Stimulated activated naive CD8-positive, alpha-beta T cell treated with anti-CD3 and anti-CD28 coated beads, Interleukin-15, amount 100 ng/mL, for 72 hours (primary cell): ENCODE measurements around the gene TCF19.

Source experiments
- ATAC-seq: fragments of 150-1000 bp; cut with Tn5 transposase; 2 replicates; pipeline ENCODE4 v1.10.0; 2021; ENCODE audit warnings: mild to moderate bottlenecking, moderate library complexity
- DNase-seq, 2 donors: peaks; one replicate each; pipeline ENCODE4 v3.0.0; 2021 to 2022
- H3K27ac Mint-ChIP-seq, 2 donors: one replicate each; pipeline ENCODE4 v1.8.0; 2022; ENCODE audit warnings: mild to moderate bottlenecking in 2 of 2, mixed read lengths in 2 of 2, moderate library complexity in 2 of 2
- H3K27me3 Mint-ChIP-seq: one replicate; pipeline ENCODE4 v1.8.0; 2022; ENCODE audit warnings: mixed read lengths
- H3K4me1 Mint-ChIP-seq: one replicate; pipeline ENCODE4 v1.8.0; 2022; ENCODE audit warnings: mild to moderate bottlenecking, mixed read lengths
- H3K4me3 Mint-ChIP-seq, 2 donors: one replicate each; pipeline ENCODE4 v1.8.0; 2022; ENCODE audit warnings: mild to moderate bottlenecking in 2 of 2, mixed read lengths in 2 of 2, moderate library complexity in 1 of 2
- H3K9me3 Mint-ChIP-seq, 2 donors: one replicate each; pipeline ENCODE4 v1.8.0; 2022; ENCODE audit warnings: mixed read lengths in 2 of 2

Gene TCF19

DNA sequence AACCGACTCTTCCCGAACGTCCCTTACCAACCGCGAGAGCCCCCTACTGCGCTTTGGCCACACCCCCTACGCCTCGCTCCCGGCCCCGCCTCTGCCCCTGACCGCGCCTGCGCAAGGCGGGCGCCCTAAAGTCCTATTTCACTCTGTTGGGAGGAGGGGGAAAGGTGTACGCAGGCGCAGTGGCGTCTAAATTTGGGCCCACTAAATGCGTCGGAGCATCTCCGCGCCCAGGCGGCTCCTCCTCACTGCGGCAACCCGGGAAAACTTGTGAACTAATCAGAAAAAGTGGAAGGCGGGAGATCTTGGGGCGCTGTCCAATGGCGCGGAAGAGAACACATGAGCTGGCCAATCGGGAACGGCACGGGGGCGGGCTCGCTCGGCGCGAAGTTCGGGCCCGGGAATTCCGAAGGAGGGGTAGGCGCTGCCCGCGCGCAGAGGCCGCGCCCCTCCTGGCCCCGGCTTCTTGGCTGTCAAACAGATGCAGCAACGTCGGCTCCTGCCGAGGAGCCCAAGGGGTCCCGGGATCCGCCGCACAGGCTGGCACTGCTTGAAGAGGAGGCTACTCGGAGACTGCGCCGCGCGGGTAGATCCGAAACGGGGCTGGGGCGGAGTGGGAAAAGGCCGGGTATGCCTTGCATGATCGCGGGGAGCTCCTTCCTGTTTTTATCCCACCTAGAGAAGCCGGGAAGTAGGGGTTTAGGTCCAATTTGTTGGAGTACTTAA lies at the start of gene TCF19:
Gene TCF19 (plus strand): TSS at position 450 of the 723 bp plus-strand sequence. CDS start 881 bp downstream, outside the sequence.
- peak; percentile 98 to 99 for DNase-seq
- no peaks in the 10 kb centered on the region for H3K27me3 Mint-ChIP-seq
- H3K4me1 Mint-ChIP-seq = peaks cover 68% of the 10 kb centered on the region
- peak within 1 kb of the TSS; percentile 89 to 98 for H3K27ac Mint-ChIP-seq
- H3K9me3 Mint-ChIP-seq = no peaks in the 10 kb centered on the region
- peak; percentile 93 for ATAC-seq
- H3K4me3 Mint-ChIP-seq = peak within 1 kb of the TSS; percentile 94 to 100

DNA sequence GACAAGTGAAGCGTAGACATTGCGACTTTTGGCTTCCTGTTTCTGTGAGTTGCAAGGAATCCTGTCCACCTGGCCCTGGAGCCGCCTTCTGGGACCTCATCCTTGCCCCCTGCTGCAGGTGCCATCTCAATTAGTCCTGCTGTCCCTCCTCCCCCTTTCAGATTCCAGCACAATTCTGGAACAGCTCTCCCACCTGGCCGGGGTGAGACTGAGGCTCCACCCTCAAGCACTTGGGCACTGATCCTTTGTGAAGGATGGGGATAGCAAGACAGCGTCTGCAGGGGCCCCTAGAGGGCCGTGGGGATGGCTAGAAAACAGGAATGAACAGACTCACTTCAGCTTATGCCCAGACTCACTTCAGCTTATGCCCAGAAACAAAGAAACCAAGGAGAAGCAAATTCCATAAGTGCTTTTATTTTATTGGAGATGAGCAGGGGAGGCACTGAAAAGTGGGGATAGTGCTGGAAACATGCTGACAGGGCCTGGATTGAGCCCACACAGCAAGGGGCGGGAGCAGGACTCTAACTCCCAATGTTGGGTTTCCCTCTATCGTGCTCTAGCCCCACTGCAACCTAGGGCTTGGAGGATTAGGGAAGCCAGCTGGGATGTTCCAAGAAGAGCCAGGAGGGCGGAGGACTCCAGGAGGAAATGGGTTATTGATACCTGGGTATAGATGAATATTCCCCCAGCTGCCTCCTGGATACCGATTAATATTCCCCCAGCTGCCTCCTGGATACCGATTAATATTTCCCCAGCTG lies 47.4 kb upstream of the TCF19 start:
- peaks cover 17% of the 10 kb centered on the region for H3K27me3 Mint-ChIP-seq
- no peaks in the 10 kb centered on the region for H3K9me3 Mint-ChIP-seq
- DNase-seq = no peak
- no peak for ATAC-seq
- H3K4me3 Mint-ChIP-seq = no peak overlapping the region
- no peak overlapping the region for H3K27ac Mint-ChIP-seq
- H3K4me1 Mint-ChIP-seq = no peaks in the 10 kb centered on the region

- no peaks in the 10 kb centered on the region for H3K4me1 Mint-ChIP-seq
- DNase-seq = no peak
- H3K9me3 Mint-ChIP-seq = no peaks in the 10 kb centered on the region
- no peak overlapping the region for H3K4me3 Mint-ChIP-seq
- H3K27ac Mint-ChIP-seq = no peak overlapping the region
- no peak for ATAC-seq
- peaks cover 19% of the 10 kb centered on the region for H3K27me3 Mint-ChIP-seq
Observed at GRCh38 chr6:31111712-31112111, 46.7 kb upstream of the TCF19 start.

- no peaks in the 10 kb centered on the region for H3K9me3 Mint-ChIP-seq
- H3K27ac Mint-ChIP-seq = no peak within 1 kb of the TSS
- H3K27me3 Mint-ChIP-seq = peaks cover 19% of the 10 kb centered on the region
- ATAC-seq = no peak
- H3K4me3 Mint-ChIP-seq = no peak within 1 kb of the TSS
- DNase-seq = no peak
- no peaks in the 10 kb centered on the region for H3K4me1 Mint-ChIP-seq
Observed at GRCh38 chr6:31112478-31112877, 45.9 kb upstream of the TCF19 start, which contains the start of gene C6orf15. C6orf15 (minus strand) TSS chr6:31112575; CDS start chr6:31112555, 20 bp downstream.

- no peak for DNase-seq
- ATAC-seq = no peak
- Mint-ChIP-seq H3K4me1 (no peaks in the 10 kb centered on the region), H3K4me3 (no peak overlapping the region), H3K9me3 (no peaks in the 10 kb centered on the region), H3K27ac (no peak overlapping the region), H3K27me3 (peaks cover 19% of the 10 kb centered on the region)
Observed at GRCh38 chr6:31113861-31114540, 44.4 kb upstream of the TCF19 start.

DNA sequence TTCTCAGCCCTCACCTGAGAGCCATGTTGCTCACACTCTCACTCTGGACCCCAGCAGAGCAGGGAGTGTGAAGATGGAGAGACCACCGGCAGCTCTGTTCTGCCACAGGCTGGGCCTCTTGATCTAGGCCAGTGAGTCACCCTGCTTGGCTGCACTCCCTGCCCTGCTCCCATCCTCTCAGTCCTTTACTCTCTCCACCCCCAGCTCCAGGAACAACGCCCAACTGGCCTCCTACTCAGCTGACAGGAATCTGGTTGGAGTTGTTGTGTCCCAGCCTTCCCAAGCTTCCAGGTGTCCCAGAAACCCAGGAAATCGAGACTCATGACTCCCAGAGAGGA lies 43.9 kb upstream of the TCF19 start, which contains the start of gene PSORS1C1:
Gene PSORS1C1 (plus strand): TSS at position 260 of the 338 bp plus-strand sequence. CDS start 14,833 bp downstream, outside the sequence.
- Mint-ChIP-seq H3K27me3 (peaks cover 15% of the 10 kb centered on the region), H3K4me1 (no peaks in the 10 kb centered on the region), H3K4me3 (no peak within 1 kb of the TSS), H3K27ac (peak within 1 kb of the TSS in 1 of 2 donors; percentile 59), H3K9me3 (no peaks in the 10 kb centered on the region)
- no peak for DNase-seq
- ATAC-seq = no peak

- DNase-seq = no peak
- Mint-ChIP-seq H3K9me3 (no peaks in the 10 kb centered on the region), H3K27ac (peak overlapping the region in 1 of 2 donors; percentile 59), H3K4me3 (no peak overlapping the region), H3K4me1 (no peaks in the 10 kb centered on the region), H3K27me3 (peaks cover 8% of the 10 kb centered on the region)
- ATAC-seq = no peak
Observed at GRCh38 chr6:31114970-31115849, 43.2 kb upstream of the TCF19 start.

DNA sequence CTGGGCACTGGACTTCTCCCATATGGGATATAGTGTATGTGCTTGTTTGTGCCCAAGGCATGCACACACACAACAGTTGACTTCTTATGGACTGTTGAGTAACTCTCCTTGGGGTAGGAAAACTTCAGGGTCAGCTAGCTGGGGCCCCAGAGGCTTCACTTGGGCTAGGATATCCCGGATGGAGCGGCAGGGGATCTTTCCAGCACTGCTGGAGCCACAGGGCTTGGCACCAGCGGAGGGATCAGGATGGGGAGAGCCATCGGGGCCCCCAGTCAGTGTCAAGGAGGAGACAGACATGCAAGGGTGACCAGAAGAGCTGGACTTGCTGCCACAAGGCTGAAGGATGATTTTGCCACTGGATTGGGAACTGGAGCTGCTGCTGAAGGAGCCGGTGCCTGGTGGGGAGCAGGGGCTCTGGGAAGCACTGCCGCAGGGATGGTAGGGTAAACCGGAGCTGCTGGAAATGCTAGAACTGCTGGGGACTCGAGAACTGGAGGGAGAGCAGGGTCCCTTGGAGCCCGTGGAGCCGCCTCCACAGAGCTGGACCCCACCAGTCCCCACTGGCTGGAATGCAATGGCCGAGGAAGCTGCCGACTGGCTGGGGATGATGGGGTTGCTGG lies 42.3 kb upstream of the TCF19 start:
- no peak for ATAC-seq
- no peaks in the 10 kb centered on the region for H3K4me1 Mint-ChIP-seq

GRCh38 chr6:31116661-31117385 lies 41.6 kb upstream of the TCF19 start:
- no peak for ATAC-seq

More for the DNA sequence above, 42.3 kb upstream of the TCF19 start:
- H3K4me3 Mint-ChIP-seq = no peak overlapping the region
- H3K9me3 Mint-ChIP-seq = no peaks in the 10 kb centered on the region
- peaks cover 7% of the 10 kb centered on the region for H3K27me3 Mint-ChIP-seq
- no peak for DNase-seq
- peak overlapping the region in 1 of 2 donors; percentile 19 for H3K27ac Mint-ChIP-seq

DNA sequence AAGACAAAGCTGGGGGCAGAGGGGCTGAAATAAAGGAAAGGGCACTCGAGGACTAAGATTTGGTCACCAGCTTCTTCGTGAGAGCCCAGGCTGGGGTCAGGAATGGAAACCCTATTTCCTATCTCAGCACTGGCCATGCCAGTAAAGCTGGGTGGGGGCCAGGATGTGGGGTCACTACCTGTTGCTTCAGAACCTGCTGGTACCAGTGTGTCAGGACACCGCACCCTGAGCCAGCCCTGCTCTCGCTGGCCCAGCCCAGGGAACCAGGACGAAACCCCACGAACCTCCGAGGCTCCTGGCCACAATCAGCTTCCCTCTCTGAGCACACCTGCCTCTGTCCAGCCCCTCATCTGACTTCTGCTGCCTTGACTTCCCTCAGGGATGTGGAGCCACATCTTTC lies 40.2 kb upstream of the TCF19 start:
- ATAC-seq = no peak
- Mint-ChIP-seq H3K4me1 (no peaks in the 10 kb centered on the region), H3K9me3 (no peaks in the 10 kb centered on the region), H3K27me3 (peaks cover 7% of the 10 kb centered on the region), H3K27ac (peak overlapping the region in 1 of 2 donors; percentile 24), H3K4me3 (no peak overlapping the region)
- DNase-seq = no peak

More at GRCh38 chr6:31116661-31117385, 41.6 kb upstream of the TCF19 start:
- Mint-ChIP-seq H3K4me3 (no peak overlapping the region), H3K4me1 (no peaks in the 10 kb centered on the region), H3K9me3 (no peaks in the 10 kb centered on the region), H3K27me3 (peaks cover 7% of the 10 kb centered on the region), H3K27ac (no peak overlapping the region)
- DNase-seq = no peak

DNA sequence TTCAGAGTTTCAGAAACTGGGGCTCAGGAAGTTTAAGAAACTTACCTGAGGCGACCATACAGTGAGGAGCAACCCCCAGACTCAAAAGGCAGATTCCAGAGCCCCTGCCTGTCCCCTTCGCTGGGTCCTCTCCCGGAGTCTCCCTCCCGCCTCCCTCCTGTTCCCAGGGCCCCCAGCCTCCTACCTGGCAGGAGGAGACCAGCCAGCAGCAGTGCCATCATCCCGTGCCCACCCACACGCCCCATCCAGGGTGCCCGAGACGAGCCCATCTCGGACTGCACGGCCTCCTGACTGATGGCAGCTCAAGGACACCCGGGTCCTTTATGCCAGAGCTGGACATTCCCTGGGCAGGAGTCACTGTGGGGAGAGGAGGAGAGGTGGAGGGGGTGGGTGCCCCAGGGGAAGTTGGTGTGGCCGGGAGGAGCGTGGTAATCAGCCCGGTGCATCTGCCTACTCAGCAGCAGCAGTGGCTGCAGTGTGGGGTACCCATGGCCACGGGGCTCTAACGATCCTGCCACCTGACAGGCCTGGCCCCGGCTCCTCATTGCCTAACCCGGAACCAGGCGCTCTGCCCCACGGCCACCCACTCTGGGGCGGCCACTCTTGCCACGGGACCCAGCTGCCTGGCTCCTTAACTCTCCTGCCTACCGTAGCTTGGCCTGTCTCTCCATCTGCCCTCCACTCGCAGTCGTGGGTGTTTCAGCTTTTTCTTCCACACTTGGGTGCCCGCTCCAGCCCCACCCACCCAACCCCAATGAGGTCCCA lies 38.1 kb upstream of the TCF19 start, which contains the start of gene CDSN:
Gene CDSN (minus strand): TSS at position 296 of the 765 bp plus-strand sequence. CDS start 27 bp downstream, at position 269.
- Mint-ChIP-seq H3K27me3 (peaks cover 7% of the 10 kb centered on the region), H3K4me1 (peaks cover 1% of the 10 kb centered on the region), H3K4me3 (no peak within 1 kb of the TSS), H3K9me3 (no peaks in the 10 kb centered on the region), H3K27ac (no peak within 1 kb of the TSS)
- DNase-seq = no peak
- no peak for ATAC-seq

GRCh38 chr6:31121131-31121790 lies 37.1 kb upstream of the TCF19 start:
- no peaks in the 10 kb centered on the region for H3K27me3 Mint-ChIP-seq
- no peaks in the 10 kb centered on the region for H3K9me3 Mint-ChIP-seq
- H3K4me1 Mint-ChIP-seq = peaks cover 5% of the 10 kb centered on the region
- no peak overlapping the region for H3K4me3 Mint-ChIP-seq
- H3K27ac Mint-ChIP-seq = no peak overlapping the region
- ATAC-seq = no peak
- DNase-seq = no peak
